ENCODE results near the gene HPS1. TPM values are rescaled to one million over a fixed set of nuclear protein-coding genes. Genes with fewer than 3 reads are reported as not detected.

The HPS1 gene
- total RNA-seq, 1 experiment from 2014 or later, result 20.4 TPM

GRCh38 chr10:98390406-98390805, 56.3 kb downstream of the HPS1 start:
- no peak for DNase-seq (ENCODE audit: low spot score)

GRCh38 chr10:98389398-98389797, 57.3 kb downstream of the HPS1 start:
- DNase-seq (ENCODE audit: low spot score), result no peak

- no peak for DNase-seq (ENCODE audit: low spot score)
Observed at GRCh38 chr10:98388101-98388655, 58.6 kb downstream of the HPS1 start.

- DNase-seq (ENCODE audit: low spot score), result no peak
Observed at GRCh38 chr10:98384531-98385133, 62.1 kb downstream of the HPS1 start.

- no peak for DNase-seq (ENCODE audit: low spot score)
Observed at GRCh38 chr10:98383869-98384268, 62.9 kb downstream of the HPS1 start.

GRCh38 chr10:98383134-98383667, 63.5 kb downstream of the HPS1 start:
- peak; percentile 37 for DNase-seq (ENCODE audit: low spot score)

GRCh38 chr10:98382691-98383101, 64.0 kb downstream of the HPS1 start:
- DNase-seq (ENCODE audit: low spot score), result no peak

GRCh38 chr10:98380493-98381339, 66.0 kb downstream of the HPS1 start:
- DNase-seq (ENCODE audit: low spot score), result no peak

GRCh38 chr10:98378722-98379121, 68.0 kb downstream of the HPS1 start:
- DNase-seq (ENCODE audit: low spot score), result no peak

- DNase-seq (ENCODE audit: low spot score), result no peak
Observed at GRCh38 chr10:98377536-98377935, 69.2 kb downstream of the HPS1 start.

- no peak for DNase-seq (ENCODE audit: low spot score)
Observed at GRCh38 chr10:98377001-98377400, 69.7 kb downstream of the HPS1 start.

GRCh38 chr10:98376485-98376884, 70.2 kb downstream of the HPS1 start:
- no peak for DNase-seq (ENCODE audit: low spot score)

GRCh38 chr10:98374217-98374985, 72.3 kb downstream of the HPS1 start:
- peak; percentile 40 for DNase-seq (ENCODE audit: low spot score)

- no peak for DNase-seq (ENCODE audit: low spot score)
Observed at GRCh38 chr10:98373260-98374040, 73.3 kb downstream of the HPS1 start.

- no peak for DNase-seq (ENCODE audit: low spot score)
Observed at GRCh38 chr10:98370831-98371820, 75.6 kb downstream of the HPS1 start.

- DNase-seq (ENCODE audit: low spot score), result no peak
Observed at GRCh38 chr10:98369801-98370200, 76.9 kb downstream of the HPS1 start.

- no peak for DNase-seq (ENCODE audit: low spot score)
Observed at GRCh38 chr10:98368644-98369043, 78.1 kb downstream of the HPS1 start.

GRCh38 chr10:98367604-98368451, 78.9 kb downstream of the HPS1 start:
- no peak for DNase-seq (ENCODE audit: low spot score)

Data from H4 (cell line).